Urothelium cell line (cell line): ENCODE results near the gene INPP5K.
"Not testable (repeated sequence)": the region's sequence is repeated elsewhere in the genome, so short reads cannot be mapped to it uniquely, and the experiment has no call there.

ENCODE experiments used
- DNase-seq: peaks from one replicate; pipeline ENCODE4 v3.0.0; 2011; ENCODE audit warnings: low spot score, mixed read lengths
- FAIRE-seq: peaks from 2 replicates; lab custom pipeline; 2011; peaks lifted over from hg19 to GRCh38; lab: Jason Lieb, UNC

Gene INPP5K

DNA sequence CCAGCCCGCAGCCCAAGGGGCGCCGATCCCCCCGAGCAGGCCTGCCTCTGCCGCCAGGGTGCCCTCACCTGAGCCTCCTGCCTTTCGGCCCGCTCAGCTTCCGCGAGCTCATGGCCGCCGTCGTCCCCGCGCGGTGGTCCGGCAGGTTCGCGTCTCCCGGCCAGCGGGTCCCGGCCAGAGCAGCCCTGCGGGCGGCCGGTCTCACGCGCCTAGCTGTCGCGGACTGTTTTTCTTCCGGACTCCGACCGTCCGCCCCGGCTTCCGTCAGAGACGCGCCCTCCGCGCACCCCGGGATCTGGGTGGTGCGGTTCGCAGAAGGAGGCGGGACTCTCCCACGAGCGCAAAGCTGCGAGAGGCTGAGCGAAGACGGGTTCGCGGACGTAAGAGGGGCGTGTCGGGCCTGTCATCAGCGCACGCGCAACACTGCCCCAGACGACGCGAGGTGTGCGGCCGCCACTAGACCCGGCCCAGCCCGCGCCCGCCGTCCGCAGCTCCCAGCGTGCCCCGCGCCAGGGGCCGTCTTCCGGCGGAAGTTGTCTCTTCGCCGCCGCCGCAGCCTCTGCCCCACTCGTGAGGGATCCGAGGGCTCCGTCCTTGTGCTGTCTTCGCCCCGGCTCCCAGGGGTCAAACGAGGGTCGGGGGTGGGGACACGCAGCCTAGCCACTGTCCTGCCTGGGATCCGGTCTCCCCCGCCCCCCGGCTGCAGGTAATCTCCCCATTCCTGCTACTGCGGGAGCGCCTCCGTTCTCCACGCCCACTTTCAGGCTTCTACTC, at the start of gene INPP5K:
Gene INPP5K (minus strand): TSS at position 225 of the 774 bp plus-strand sequence. CDS start 113 bp downstream, at position 112.
- DNase-seq, result peak; percentile 97
- FAIRE-seq, result peak; percentile 88

DNA sequence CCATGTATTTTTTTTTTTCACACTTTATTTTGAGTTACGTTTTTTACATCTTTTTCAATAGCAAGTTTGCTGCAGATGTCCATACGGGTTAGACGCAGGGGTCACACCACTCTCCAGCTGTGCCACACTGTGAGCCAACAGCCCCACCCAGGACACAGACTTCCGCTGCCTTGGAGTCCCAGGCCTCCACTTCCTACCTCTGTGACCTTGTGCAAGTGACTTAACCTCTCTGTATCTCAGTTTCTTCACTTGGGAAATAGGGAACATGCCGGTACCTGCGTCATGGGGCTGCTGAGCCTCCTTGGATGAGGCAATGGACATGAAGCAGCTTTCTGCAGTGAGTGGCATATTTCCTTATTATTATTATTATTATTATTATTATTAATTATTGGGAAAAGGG, 49.5 kb upstream of the INPP5K start:
- DNase-seq, result no peak
- FAIRE-seq, result no peak

DNA sequence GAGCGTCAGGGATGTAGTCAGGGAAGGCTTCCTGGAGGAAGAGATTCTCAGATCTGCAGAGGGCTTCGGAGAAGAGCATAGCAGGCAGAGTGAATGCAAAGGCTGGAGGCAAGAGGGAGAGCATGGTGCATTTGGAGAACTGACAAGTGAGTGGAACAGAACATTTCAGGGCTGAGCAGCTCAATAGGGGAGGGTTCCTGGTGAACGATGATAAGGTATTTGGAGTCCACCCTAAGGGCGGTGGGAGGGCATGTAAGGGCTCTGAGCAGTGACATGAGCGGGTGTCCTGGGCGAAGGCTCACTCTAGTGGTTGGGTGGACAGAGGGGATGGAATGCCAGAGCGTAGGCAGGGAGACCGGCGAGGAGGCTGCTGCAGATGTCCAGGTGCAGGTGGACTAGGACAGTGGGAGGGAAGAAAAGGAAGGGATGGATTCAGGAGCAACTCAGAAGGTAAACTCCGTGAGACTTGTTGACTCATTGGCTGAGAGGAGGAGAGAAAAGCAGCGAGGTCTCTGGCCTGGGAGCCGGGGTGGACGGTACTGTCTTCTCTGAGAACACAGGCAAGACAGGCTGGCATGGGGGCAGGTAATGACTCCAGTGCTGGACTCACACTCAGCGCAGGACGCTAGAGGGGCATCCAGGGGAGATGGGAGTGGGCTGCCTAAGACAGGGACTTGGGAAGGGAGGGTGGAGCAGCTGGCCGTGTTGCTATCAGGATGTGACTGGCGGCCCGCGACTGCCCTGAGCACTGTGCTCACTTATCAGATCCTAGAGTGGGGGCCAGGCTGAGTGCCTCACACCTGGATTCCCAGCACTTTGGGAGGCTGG, 47.6 kb upstream of the INPP5K start:
- DNase-seq (no peak), FAIRE-seq (no peak)

DNA sequence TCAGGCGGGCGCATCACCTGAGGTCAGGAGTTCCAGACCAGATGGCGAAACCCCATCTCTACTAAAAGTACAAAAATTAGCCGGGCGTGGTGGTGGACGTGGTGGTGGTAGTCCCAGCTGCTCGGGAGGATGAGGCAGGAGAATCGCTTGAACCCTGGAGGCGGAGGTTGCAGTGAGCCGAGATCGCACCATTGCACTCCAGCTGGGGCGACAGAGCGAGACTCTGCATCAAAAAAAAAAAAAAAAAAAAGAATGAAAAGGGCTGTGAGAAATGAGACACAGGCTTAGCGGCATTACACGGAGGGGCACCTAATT, 47.0 kb upstream of the INPP5K start:
- FAIRE-seq, DNase-seq: not testable (repeated sequence)

DNA sequence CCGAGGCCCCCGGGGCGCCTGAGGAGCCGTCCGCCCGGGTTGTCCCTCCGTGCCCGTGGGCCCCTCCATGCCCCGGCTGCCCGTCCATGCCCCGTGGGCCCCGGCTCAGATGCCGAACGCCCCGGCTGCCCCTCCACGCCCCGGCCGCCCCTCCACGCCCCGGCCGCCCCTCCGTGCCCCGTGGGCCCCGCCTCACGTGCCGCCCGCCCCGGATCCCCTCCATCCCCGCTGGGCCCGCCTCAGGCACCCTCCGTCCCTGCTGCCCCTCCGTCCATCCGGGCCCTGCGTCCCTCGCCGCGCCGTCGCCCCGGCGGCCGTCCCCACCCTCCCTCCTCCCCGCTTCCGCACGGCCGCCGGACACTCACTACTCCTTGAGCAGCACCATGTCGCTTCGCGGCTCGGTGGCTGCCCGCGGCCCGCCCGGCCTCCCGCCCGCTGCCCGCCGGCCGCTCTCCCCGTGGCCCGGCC, 45.8 kb upstream of the INPP5K start:
- no peak for DNase-seq
- FAIRE-seq, result no peak

DNA sequence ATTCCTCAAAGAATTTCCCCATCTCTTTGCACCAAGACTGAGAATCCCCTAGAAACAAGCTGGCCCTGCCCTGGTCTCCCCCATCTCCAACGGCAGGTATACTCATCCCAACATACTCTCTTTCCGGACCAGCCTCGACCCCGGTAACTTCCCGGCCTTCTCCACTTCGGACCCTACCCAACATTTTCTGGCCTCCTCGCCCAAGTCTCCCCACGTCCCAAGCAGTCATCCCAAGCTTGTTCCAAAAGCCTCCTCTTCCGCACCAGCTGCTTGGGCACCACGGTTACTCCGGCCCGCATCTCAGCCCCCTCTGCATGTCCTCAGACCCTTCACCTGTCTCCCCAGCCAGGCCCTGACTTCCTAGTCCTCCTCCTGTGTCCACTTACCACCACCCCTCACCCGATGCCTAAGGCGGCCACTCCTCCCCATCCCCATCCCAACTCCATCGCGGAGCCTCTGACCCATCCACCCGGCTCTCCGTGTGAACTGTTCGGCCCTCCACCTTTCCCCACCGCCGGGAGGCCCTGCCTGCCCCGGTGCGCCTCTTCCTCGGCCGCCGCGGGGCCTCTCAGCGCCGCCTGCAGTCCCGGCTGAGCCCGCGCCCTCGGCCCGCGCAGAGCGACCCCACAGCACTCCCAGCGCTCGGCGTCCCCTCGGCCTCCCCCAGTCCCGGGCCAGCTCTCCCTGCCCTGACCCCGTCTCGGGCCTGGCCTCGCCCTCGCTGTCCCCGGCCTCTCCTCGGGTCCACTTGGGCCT, 45.2 kb upstream of the INPP5K start:
- FAIRE-seq (no peak), DNase-seq (peak; percentile 35)

DNA sequence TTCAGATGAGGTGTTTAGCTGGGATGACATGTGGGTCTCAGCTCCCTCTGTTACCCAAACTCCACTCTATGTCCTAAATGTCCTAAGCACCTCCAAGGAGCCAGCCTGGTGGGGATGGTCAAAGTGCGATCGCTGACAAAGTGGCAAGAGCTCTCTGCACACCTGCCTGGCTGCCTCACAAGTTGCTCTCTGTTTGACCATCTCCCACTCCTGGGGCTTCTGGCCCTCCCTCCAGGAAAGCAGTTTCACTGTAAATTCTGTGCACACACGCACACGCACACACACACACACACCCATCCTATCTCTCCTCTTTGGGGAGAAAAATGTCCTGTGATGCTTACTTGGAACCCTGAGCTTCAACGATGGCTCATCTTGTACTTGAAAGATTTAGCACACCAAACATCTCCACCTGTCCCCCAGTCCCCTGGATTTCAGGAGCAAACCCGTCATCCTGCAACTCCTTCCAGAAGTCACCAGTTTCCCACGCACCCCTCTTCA, 44.5 kb upstream of the INPP5K start:
- FAIRE-seq (no peak), DNase-seq (no peak)

DNA sequence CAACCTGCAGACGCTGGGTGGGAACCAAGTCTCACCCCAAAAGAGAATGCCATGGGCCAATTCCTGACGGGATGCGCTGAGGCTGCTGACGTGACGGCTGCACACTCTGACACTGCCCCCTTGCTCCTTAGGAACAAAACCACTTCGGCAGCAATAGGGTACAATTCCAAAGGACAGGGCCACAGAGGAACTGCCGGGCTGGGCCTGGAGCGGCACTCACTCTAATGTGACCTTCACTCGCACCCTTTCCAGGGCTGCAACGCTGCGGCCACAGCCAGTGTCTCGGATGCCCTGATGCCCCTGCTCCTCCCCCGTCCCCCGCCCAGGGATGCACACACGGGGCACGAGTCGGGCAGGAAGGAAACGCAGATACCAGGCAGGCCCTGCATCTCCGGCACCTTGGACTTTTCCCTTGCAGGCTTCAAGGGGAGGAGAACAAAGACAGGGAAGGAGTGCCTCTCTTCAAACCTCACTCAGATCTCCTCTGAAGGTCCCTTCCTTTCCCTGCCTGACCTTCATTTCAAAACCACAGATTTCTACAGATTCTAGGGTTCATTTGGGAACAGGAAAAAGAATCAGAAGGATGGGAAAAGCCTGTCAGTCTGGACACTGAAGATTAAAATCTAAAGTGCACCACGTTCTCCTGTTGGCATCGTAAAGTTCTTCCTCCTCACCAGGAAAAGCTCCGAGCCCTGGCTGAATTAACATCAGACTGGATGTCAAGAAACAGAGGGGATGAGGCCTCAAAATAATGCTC, 43.9 kb upstream of the INPP5K start:
- FAIRE-seq, result no peak
- no peak for DNase-seq

DNA sequence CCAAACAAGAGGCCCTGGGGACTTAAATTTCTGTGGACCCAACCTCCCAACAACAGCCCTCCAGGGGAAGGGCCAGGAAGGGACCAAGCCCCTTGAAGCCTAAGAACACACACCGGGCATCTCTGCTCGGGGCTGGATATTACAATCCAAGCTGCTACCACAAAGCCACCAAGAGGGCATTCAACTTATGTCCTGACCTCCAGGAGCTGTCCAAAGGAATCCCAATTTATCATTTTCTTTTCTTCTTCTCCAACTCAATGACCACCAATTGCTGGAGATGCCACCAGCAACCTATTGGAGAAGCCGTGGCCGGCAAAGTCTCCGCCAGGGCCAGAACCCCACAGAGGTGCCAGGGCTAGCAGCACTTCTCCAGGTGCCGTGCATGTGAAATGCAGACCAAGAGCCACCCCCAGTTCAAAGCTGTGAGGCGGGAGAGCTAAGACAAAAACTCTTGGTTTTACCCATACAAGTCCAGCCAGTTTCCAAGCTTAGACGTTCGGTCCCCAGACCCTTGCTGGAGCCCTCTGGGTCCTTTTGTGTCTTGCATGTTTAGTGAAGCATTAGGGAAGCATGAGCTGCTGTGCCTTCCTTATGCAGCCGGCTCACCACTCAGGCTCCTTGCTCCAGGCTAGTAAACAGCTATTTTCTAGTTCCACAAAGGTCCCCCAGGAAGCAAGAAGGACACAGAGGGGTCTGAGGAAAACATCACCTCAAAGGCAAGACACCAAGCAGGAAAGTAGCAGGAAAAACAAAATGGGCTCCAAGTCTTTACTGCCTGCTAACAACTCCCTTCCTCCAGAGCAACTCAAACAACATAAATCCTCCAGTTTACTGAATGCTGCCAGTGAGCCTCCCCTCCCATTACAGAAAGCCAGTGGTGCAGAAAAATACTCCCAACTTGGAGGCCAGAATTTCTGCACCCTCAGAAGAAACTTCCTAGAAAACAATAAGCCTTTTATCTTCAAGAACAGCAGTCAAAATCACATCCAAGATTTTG, 42.9 kb upstream of the INPP5K start:
- no peak for FAIRE-seq
- DNase-seq, result no peak

DNA sequence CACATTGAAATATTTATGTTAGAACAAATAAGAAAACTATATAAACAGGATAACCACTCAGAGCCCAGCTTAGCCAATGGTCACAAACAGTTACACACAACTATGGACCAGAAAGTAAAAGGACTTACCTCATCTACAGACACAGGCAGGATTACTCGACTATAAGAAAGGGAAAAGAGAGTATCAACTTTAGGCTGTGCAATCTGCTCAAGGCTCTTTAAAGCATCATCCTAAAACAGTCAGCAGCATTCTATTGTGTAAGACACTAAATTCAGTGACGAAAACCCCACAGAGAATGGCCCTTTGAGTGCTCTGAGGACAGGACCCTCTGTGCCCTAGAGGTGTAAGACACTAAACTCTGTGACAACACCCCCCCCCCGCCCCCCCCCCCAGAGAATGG, 42.0 kb upstream of the INPP5K start:
- FAIRE-seq, result no peak
- DNase-seq, result no peak

DNA sequence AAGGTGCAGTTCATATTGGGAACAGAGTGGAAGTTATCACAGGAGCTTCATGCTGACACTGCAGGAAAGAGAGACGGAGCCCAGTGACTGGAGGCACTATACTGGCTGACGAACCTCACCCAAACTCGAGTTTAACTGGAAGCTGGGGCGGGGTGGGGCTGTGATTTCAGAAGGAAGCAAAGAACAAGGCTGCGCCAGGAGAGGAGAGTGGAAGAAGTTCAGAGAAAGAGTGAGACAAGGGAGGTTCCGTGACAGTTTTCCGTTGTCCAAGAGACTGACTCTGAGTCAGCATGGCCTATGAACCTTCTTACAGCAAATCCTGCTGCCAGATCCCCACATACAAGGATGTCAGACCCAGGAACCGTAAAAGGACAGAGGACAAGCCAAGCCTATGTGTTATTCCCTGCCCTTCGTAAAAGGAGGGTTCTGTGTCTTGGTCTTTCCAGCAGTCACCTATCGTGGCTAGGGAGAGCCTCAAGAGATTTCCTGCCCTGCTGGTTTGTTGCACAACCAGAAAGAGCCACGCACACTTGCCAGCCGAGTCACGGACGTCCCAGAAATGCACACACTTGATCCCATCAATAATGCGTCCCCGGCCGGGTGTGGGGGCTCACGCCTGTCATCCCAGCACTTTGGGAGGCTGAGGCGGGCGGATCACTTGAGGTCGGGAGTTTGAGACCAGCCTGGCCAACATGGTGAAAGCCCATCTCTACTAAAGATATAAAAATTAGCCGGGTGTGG, 41.1 kb upstream of the INPP5K start:
- DNase-seq, result no peak
- no peak for FAIRE-seq

DNA sequence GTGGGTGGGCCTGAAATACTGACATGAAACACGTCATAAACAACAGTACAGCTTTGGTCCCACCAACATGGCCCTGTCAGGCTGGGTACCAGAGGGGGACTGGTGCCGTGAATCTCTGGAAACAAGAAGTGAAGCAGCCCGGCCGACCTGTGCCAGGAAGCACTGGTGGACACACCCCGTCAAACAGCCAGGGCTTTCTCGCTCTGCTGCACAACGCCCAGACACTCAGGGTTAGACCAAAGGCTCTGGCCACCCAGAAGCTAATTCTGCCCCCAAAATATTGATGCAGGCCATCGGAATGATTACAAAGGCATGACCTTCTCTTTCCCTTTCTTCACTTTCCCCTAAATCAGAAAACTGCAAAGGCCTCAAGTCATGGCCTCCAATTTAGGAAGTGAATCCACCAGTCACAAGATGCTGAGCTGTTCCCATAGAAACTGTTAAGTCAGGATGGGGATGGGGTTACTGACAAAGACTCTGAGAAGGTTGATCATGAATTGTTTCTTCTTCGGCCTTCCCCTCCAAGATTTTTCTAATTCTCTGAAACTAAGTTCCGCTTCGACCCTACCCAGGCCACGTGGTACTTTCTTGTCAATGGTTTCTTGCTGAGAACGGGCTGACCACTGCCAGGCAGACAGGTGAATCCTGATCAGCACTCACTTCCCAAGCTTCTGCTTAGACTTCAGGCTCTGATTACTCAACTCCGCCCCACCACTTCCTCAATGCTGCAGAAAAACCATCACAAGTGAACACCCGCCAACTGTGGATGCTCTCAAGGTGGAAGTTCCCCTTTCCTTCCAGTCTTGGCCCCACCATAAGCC, 39.4 kb upstream of the INPP5K start:
- DNase-seq (no peak), FAIRE-seq (no peak)

DNA sequence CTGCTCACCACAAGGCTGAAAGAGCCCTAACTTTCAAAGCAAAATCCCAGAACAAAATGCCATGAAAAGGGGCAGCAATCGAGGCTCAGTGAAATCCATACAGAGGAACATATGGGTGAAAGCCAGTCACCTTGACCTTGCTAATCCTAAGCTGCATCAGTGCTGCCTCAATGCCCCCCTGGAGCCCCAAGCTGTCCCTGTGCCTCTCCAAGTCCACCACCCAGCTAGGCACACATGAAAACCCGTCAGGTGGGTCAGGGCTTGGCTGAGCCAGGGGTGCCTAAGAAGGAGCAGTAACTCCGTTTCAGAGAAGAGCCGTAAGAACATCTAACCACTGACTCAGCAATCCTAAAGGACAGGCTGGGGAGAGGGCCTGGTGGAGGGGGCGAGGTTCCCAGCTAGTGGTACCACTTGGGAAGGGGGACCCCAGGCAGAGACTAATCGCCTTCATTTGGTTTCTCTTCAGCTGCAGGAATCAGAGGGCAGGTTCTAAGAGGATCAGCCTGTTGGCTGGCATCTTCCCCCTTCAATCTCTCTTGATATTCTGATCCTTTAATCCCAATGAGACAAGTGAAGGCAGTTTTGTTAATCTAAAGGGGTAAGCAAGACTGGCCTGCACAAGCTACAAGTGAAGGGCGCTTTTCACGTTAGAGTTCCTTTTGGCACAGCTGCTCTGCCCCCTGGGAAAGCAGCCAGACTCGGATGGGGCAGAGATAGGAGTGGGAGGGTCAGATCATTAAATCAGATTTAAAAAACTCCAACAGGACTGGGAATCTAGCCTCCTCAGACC, 38.5 kb upstream of the INPP5K start:
- DNase-seq (no peak), FAIRE-seq (no peak)

DNA sequence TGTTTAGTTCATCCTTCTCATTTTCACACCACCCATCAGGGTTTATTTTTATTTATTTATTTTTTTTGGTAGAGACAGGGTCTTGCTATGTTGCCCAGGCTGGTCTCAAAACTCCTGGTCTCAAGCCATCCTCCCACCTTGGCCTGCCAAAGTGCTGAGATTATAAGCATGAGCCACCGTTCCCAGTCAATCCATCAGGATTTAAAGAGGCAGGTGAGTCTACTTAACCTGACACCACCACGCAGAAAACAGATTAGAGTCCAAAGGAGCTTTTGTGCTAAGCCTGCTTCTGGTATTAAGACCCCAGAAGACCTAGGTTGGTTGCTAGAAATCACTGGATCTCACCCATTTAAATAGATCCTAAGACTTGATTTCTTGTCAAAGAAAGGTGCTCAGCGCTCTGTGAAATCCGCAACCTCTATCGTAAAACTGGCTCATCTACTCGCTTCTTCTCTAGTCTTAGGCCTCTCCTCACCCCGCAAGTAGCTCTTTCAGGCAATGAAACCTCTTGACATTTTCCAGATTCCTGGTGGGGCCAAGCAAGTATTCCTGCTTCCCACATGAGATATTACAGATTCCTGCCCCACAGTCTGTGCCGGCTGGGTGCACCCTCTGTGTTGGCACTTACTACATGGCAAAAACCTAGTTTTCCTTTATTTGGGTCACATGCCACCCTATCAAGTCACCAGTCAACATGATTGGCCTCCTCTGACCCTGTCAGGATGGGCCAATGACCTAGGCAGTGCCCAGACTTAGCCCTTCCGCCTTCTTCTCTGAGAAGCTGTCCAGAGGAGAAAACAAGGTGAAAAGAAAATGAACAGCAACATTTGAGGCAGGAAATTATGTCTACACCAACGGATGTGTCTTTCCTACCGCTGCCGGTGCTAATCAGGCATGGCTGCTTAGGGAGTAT, 37.2 kb upstream of the INPP5K start:
- FAIRE-seq, result no peak

DNA sequence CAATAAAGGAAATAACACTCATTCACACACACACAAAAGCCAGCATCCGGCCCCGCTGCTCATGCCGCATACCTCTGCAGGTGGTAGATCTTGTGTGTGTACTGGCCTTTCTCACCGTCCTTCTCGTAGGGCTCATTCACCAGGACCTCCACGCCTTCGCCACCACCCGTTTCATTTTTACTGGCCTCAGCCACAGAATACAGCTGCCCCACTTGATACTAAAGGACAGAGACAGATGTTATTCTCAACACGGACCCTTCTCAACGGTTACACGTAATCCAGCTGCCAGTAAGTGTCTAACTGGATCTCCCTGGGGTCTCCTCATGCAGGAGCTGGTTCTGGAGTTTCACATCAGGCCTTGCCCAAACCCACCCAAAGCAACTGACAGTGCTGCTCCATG, 36.5 kb upstream of the INPP5K start:
- DNase-seq (no peak), FAIRE-seq (no peak)

More for the DNA sequence above, 37.2 kb upstream of the INPP5K start:
- no peak for DNase-seq

DNA sequence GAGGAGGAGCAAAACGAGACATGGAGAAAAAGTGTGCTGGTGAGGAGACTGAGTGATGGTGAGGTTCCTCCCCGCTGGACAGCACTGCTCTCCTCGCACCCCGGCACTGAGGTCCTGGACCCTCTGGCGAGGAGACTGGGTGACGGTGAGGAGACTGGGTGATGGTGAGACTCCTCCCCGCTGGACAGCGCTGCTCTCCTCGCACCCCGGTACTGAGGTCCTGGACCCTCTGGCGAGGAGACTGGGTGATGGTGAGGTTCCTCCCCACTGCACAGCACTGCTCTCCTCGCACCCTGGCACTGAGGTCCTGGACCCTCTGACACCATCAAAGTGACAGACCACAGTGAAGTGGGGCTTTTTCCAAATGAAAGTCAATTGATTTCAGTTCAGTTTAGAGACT, 35.3 kb upstream of the INPP5K start:
- no peak for FAIRE-seq

More for the DNA sequence above, 35.3 kb upstream of the INPP5K start:
- DNase-seq, result no peak
